PC-3 (cell line): ENCODE data around the gene TMTC3. TPM values are rescaled to one million over a fixed set of nuclear protein-coding genes. Genes with fewer than 3 reads are reported as not detected.
A peak's percentile ranks its signal among the peaks of the same experiment; 100 is the strongest.

Experiments used
- ATAC-seq: fragments of 200-7000 bp; cut with Tn5 transposase; 2 replicates; pipeline ENCODE4 v1.9.1; 2020; ENCODE audit warnings: mild to moderate bottlenecking, moderate library complexity
- BruUV-seq: library from RNA; stranded (reverse); fragments of 400-500 nt; replicated peaks from 2 replicates; lab custom pipeline; 2021; lab: Mats Ljungman, UMichigan
- CTCF ChIA-PET: fragments of 300-600 bp; sonication (Branson Sonifier 250); formaldehyde crosslinking; loops from one replicate; lab custom pipeline; 2022; ENCODE audit warnings: antibody characterized with exemption; lab: Charles Lee
- POLR2A ChIA-PET: fragments of 300-600 bp; sonication (Branson Sonifier 250); formaldehyde crosslinking; loops from one replicate; lab custom pipeline; 2022; ENCODE audit warnings: antibody characterized with exemption; ENCODE audit not compliant: unreplicated experiment; lab: Charles Lee
- DNase-seq: peaks from one replicate; pipeline ENCODE4 v3.0.0-alpha.2; 2015
- H2AFZ ChIP-seq: fragments of 300-600 bp; sonication (generic); 2 replicates; pipeline ENCODE4 v1.6.0; 2016; ENCODE audit warnings: antibody characterized with exemption, low read length
- H3F3A ChIP-seq: fragments of 300-600 bp; sonication (generic); one replicate; pipeline ENCODE4 v1.6.0; 2017; ENCODE audit warnings: antibody characterized with exemption, low read length, control low read depth, mild to moderate bottlenecking; ENCODE audit not compliant: unreplicated experiment
- H3K27ac ChIP-seq: fragments of 300-600 bp; sonication (generic); 2 replicates; pipeline ENCODE4 v1.5.1; 2016; ENCODE audit warnings: mild to moderate bottlenecking, low read length
- H3K27me3 ChIP-seq: fragments of 300-600 bp; sonication (generic); 2 replicates; pipeline ENCODE4 v1.6.1; 2016; ENCODE audit warnings: low read length, mixed read lengths
- H3K36me3 ChIP-seq: fragments of 300-600 bp; sonication (generic); 2 replicates; pipeline ENCODE4 v1.6.1; 2016; ENCODE audit warnings: low read depth, mixed run types, low read length, mixed read lengths
- H3K4me1 ChIP-seq: fragments of 300-600 bp; sonication (generic); 2 replicates; pipeline ENCODE4 v1.5.1; 2016; ENCODE audit warnings: low read length; ENCODE audit not compliant: insufficient read depth
- H3K4me2 ChIP-seq: fragments of 300-600 bp; sonication (generic); 2 replicates; pipeline ENCODE4 v1.6.0; 2016; ENCODE audit warnings: low read length
- H3K4me3 ChIP-seq: fragments of 300-600 bp; sonication (generic); 2 replicates; pipeline ENCODE4 v1.5.1; 2016; ENCODE audit warnings: mild to moderate bottlenecking, low read length, mixed read lengths
- H3K79me2 ChIP-seq: fragments of 300-600 bp; sonication (generic); 2 replicates; pipeline ENCODE4 v1.6.1; 2017; ENCODE audit warnings: low read length, mixed read lengths
- H3K9ac ChIP-seq: fragments of 300-600 bp; sonication (generic); 2 replicates; pipeline ENCODE4 v1.6.0; 2016; ENCODE audit warnings: mild to moderate bottlenecking, low read length
- H3K9me2 ChIP-seq: fragments of 300-600 bp; sonication (generic); replicated peaks from 2 replicates; pipeline ENCODE4 v1.6.1; 2016; ENCODE audit warnings: mixed run types, low read length, mixed read lengths
- H3K9me3 ChIP-seq: fragments of 300-600 bp; sonication (generic); 2 replicates; pipeline ENCODE4 v1.6.1; 2016; ENCODE audit warnings: low read length, mixed read lengths
- H4K20me1 ChIP-seq: fragments of 300-600 bp; sonication (generic); 2 replicates; pipeline ENCODE4 v1.6.1; 2016; ENCODE audit warnings: low read length, mixed read lengths
- CTCF ChIP-seq: fragments of 300-600 bp; sonication (generic); conservative IDR thresholded peaks from 2 replicates; pipeline ENCODE4 v1.5.1; 2017; ENCODE audit warnings: antibody characterized with exemption, low read depth, mild to moderate bottlenecking, low read length
- EZH2 ChIP-seq: fragments of 300-600 bp; sonication (generic); IDR thresholded peaks from one replicate; pipeline ENCODE4 v1.6.1; 2017; ENCODE audit warnings: antibody characterized with exemption, mild to moderate bottlenecking, low read length; ENCODE audit not compliant: unreplicated experiment
- EZH2phosphoT487 ChIP-seq: fragments of 300-600 bp; sonication (generic); IDR thresholded peaks from 2 replicates; pipeline ENCODE4 v1.6.1; 2018; ENCODE audit warnings: mild to moderate bottlenecking, antibody characterized with exemption, low read length, borderline replicate concordance
- intact Hi-C: fragments of 100-400 bp; cut with micrococcal nuclease; formaldehyde crosslinking; loops from 2 replicates; pipeline ENCODE4 v1.9.0; 2023
- total RNA-seq: library from RNA; depleted of rRNA; stranded (reverse); fragments of >200 nt; gene quantifications from 2 replicates; pipeline ENCODE4 v1.2.3, GENCODE V29; 2014

The TMTC3 gene
- total RNA-seq, 1 experiment from 2014 or later: 11.4 TPM

GRCh38 chr12:88185279-88185678 is 43.2 kb downstream of the TMTC3 start:
- Histone ChIP-seq H3K27me3 (no peaks in the 10 kb centered on the region), H3K4me1 (peaks cover 57% of the 10 kb centered on the region), H3K36me3 (peaks cover 6% of the 10 kb centered on the region), H3K9me2 (no peaks in the 10 kb centered on the region), H3K9ac (peak overlapping the region; percentile 21; the same call in 1 of the 2 replicates), H3F3A (no peaks in the 10 kb centered on the region), H3K79me2 (no peaks in the 10 kb centered on the region), H4K20me1 (no peaks in the 10 kb centered on the region), H3K4me3 (no peak overlapping the region), H3K27ac (peak overlapping the region; percentile 73), H3K9me3 (no peaks in the 10 kb centered on the region), H3K4me2 (no peak overlapping the region), H2AFZ (no peak overlapping the region)
- no peak for TF ChIP-seq EZH2
- no peak for TF ChIP-seq EZH2phosphoT487
- no peak for TF ChIP-seq CTCF
- DNase-seq (no peak), ATAC-seq (no peak)
- ChIA-PET POLR2A (interaction anchor here (0.6 kb wide), 1 partner anchor 367 kb away, joined by 3 read pairs; no protein-coding TSS in a partner anchor), CTCF (no interaction called here)
- intact Hi-C loops: loop anchor here (10.0 kb wide), 1 partner anchor 210 kb away; no protein-coding TSS in a partner anchor
- no TSS peak for BruUV-seq

GRCh38 chr12:88185988-88186387 is 43.9 kb downstream of the TMTC3 start:
- Histone ChIP-seq H3K4me1 (peaks cover 57% of the 10 kb centered on the region), H3K9me3 (no peaks in the 10 kb centered on the region), H3F3A (no peaks in the 10 kb centered on the region), H3K9ac (peak overlapping the region; percentile 43; the same call in 1 of the 2 replicates), H3K4me2 (peak overlapping the region; percentile 5), H3K79me2 (no peaks in the 10 kb centered on the region), H3K9me2 (no peaks in the 10 kb centered on the region), H3K36me3 (no peaks in the 10 kb centered on the region), H2AFZ (no peak overlapping the region), H3K27ac (peak overlapping the region; percentile 88), H3K27me3 (no peaks in the 10 kb centered on the region), H3K4me3 (no peak overlapping the region), H4K20me1 (no peaks in the 10 kb centered on the region)
- ATAC-seq: peak; percentile 87
- TF ChIP-seq EZH2 (no peak), EZH2phosphoT487 (no peak), CTCF (no peak)
- ChIA-PET POLR2A (interaction anchor here (0.6 kb wide), 1 partner anchor 367 kb away, joined by 3 read pairs; no protein-coding TSS in a partner anchor), CTCF (no interaction called here)
- no TSS peak for BruUV-seq
- peak; percentile 89 for DNase-seq
- intact Hi-C loops: loop anchor here (1.0 to 10.0 kb wide), 3 partner anchors 13 to 209 kb away; no protein-coding TSS in a partner anchor

GRCh38 chr12:88187571-88187970 is 45.5 kb downstream of the TMTC3 start:
- H3K4me1 ChIP-seq: peaks cover 45% of the 10 kb centered on the region
- H2AFZ ChIP-seq: no peak overlapping the region
- H3K9ac ChIP-seq: peak overlapping the region; percentile 11
- no peaks in the 10 kb centered on the region for H3K9me2 ChIP-seq
- H3K27me3 ChIP-seq: no peaks in the 10 kb centered on the region
- no peaks in the 10 kb centered on the region for H3K79me2 ChIP-seq
- H3K4me3 ChIP-seq: no peak overlapping the region
- H3F3A ChIP-seq: no peaks in the 10 kb centered on the region
- TF ChIP-seq EZH2phosphoT487 (no peak), EZH2 (no peak), CTCF (no peak)
- ATAC-seq (no peak), DNase-seq (no peak)
- intact Hi-C loops: loop anchor here (2.0 to 10.0 kb wide), 2 partner anchors 15 to 207 kb away; no protein-coding TSS in a partner anchor
- no TSS peak for BruUV-seq
- H3K9me3 ChIP-seq: no peaks in the 10 kb centered on the region
- H4K20me1 ChIP-seq: no peaks in the 10 kb centered on the region
- H3K27ac ChIP-seq: peak overlapping the region; percentile 88
- POLR2A ChIA-PET: no interaction called here
- peak overlapping the region; percentile 9; the same call in 1 of the 2 replicates for H3K4me2 ChIP-seq
- CTCF ChIA-PET: interaction anchor here (0.6 kb wide), 1 partner anchor 117 kb away, joined by 3 read pairs; no protein-coding TSS in a partner anchor
- no peaks in the 10 kb centered on the region for H3K36me3 ChIP-seq
